RWPE2 (cell line): Measurements from ENCODE around the gene INSC.

Source experiments
- ATAC-seq: fragments of 200-7000 bp; cut with Tn5 transposase; 3 replicates; pipeline ENCODE4 v1.9.1; 2021; ENCODE audit warnings: low read depth
- DNase-seq: peaks from one replicate; pipeline ENCODE4 v3.0.0-alpha.2; 2020; ENCODE audit warnings: low spot score
- H3K27ac ChIP-seq: fragments of 450-650 bp; 2 replicates; pipeline ENCODE4 v1.5.1; 2017; ENCODE audit warnings: mild to moderate bottlenecking; ENCODE audit not compliant: poor library complexity, severe bottlenecking
- H3K27me3 ChIP-seq: fragments of 250-450 bp; sonication (Bioruptor Pico); 2 replicates; pipeline ENCODE4 v1.5.1; 2021; ENCODE audit warnings: mild to moderate bottlenecking, moderate library complexity; ENCODE audit not compliant: insufficient read depth, poor library complexity, severe bottlenecking
- H3K36me3 ChIP-seq: fragments of 250-450 bp; sonication (Bioruptor Pico); 2 replicates; pipeline ENCODE4 v1.5.1; 2020; ENCODE audit warnings: low read depth, mild to moderate bottlenecking, moderate library complexity
- H3K4me1 ChIP-seq: fragments of 250-450 bp; sonication (Bioruptor Pico); 2 replicates; pipeline ENCODE4 v1.5.1; 2021; ENCODE audit warnings: mild to moderate bottlenecking, moderate library complexity; ENCODE audit not compliant: insufficient read depth, poor library complexity, severe bottlenecking
- H3K4me3 ChIP-seq: fragments of 250-450 bp; sonication (Bioruptor Pico); 2 replicates; pipeline ENCODE4 v1.5.1; 2021; ENCODE audit warnings: mild to moderate bottlenecking, moderate library complexity; ENCODE audit not compliant: severe bottlenecking
- H3K9me3 ChIP-seq: fragments of 250-450 bp; sonication (Bioruptor Pico); 2 replicates; pipeline ENCODE4 v1.5.1; 2021; ENCODE audit warnings: mild to moderate bottlenecking, moderate library complexity; ENCODE audit not compliant: severe bottlenecking
- CTCF ChIP-seq: fragments of 450-650 bp; IDR thresholded peaks from one replicate; pipeline ENCODE4 v1.5.1; 2017; ENCODE audit warnings: mild to moderate bottlenecking, moderate library complexity; ENCODE audit not compliant: poor library complexity, severe bottlenecking

The INSC gene

GRCh38 chr11:15238856-15239255, 124.1 kb downstream of the INSC start:
- H3K4me3 ChIP-seq = no peak overlapping the region
- no peak overlapping the region for H3K27ac ChIP-seq
- TF ChIP-seq CTCF = no peak
- no peaks in the 10 kb centered on the region for H3K36me3 ChIP-seq
- H3K4me1 ChIP-seq = no peaks in the 10 kb centered on the region
- ATAC-seq (no peak), DNase-seq (no peak)
- H3K27me3 ChIP-seq = no peaks in the 10 kb centered on the region
- H3K9me3 ChIP-seq = no peaks in the 10 kb centered on the region

GRCh38 chr11:15248749-15249148, 134.0 kb downstream of the INSC start:
- Histone ChIP-seq H3K9me3 (no peaks in the 10 kb centered on the region), H3K4me1 (no peaks in the 10 kb centered on the region), H3K27me3 (peaks cover 3% of the 10 kb centered on the region), H3K36me3 (no peaks in the 10 kb centered on the region), H3K4me3 (no peak overlapping the region), H3K27ac (no peak overlapping the region)
- DNase-seq (no peak), ATAC-seq (no peak)
- TF ChIP-seq CTCF = no peak

- no peak overlapping the region for H3K4me3 ChIP-seq
- no peaks in the 10 kb centered on the region for H3K36me3 ChIP-seq
- DNase-seq (no peak), ATAC-seq (peak; percentile 90)
- peak; percentile 52 for TF ChIP-seq CTCF
- no peak overlapping the region for H3K27ac ChIP-seq
- no peaks in the 10 kb centered on the region for H3K27me3 ChIP-seq
- H3K4me1 ChIP-seq = no peaks in the 10 kb centered on the region
- H3K9me3 ChIP-seq = no peaks in the 10 kb centered on the region
Measured at GRCh38 chr11:15258433-15259165, 143.9 kb downstream of the INSC start.

GRCh38 chr11:15266999-15267398, 152.3 kb downstream of the INSC start:
- Histone ChIP-seq H3K27me3 (no peaks in the 10 kb centered on the region), H3K4me1 (no peaks in the 10 kb centered on the region), H3K9me3 (no peaks in the 10 kb centered on the region), H3K27ac (no peak overlapping the region), H3K4me3 (no peak overlapping the region), H3K36me3 (no peaks in the 10 kb centered on the region)
- TF ChIP-seq CTCF = no peak
- ATAC-seq (no peak), DNase-seq (no peak)

- no peak overlapping the region for H3K4me3 ChIP-seq
- no peak overlapping the region for H3K27ac ChIP-seq
- no peaks in the 10 kb centered on the region for H3K4me1 ChIP-seq
- no peak for DNase-seq
- no peaks in the 10 kb centered on the region for H3K9me3 ChIP-seq
- peaks cover 5% of the 10 kb centered on the region for H3K27me3 ChIP-seq
- no peak for ATAC-seq
- no peaks in the 10 kb centered on the region for H3K36me3 ChIP-seq
- no peak for TF ChIP-seq CTCF
Measured at GRCh38 chr11:15268598-15268997, 153.9 kb downstream of the INSC start.
